Progenitor cell of endocrine pancreas (in vitro differentiated cells): ENCODE results near the gene GOLGA8S. TPM values are rescaled to one million over a fixed set of nuclear protein-coding genes. Genes with fewer than 3 reads are reported as not detected.
"Not testable (repeated sequence)": the region's sequence is repeated elsewhere in the genome, so short reads cannot be mapped to it uniquely, and the experiment has no call there.

ENCODE experiments used
- DNase-seq: peaks from one replicate; pipeline ENCODE4 v3.0.0; 2021; ENCODE audit warnings: low spot score; ENCODE audit not compliant: unreplicated experiment
- H3K27ac Mint-ChIP-seq: 2 replicates; pipeline ENCODE4 v1.8.0; 2021; ENCODE audit warnings: mild to moderate bottlenecking, moderate library complexity, mixed read lengths
- H3K27me3 Mint-ChIP-seq: 2 replicates; pipeline ENCODE4 v1.8.0; 2021; ENCODE audit warnings: mixed read lengths
- H3K36me3 Mint-ChIP-seq: 2 replicates; pipeline ENCODE4 v1.8.0; 2022; ENCODE audit warnings: mixed read lengths; ENCODE audit not compliant: insufficient read depth
- H3K4me1 Mint-ChIP-seq: 2 replicates; pipeline ENCODE4 v1.8.0; 2021; ENCODE audit warnings: low read depth, mixed read lengths
- H3K4me3 Mint-ChIP-seq: 2 replicates; pipeline ENCODE4 v1.8.0; 2021; ENCODE audit warnings: low read depth, mild to moderate bottlenecking, moderate library complexity, mixed read lengths
- H3K9me3 Mint-ChIP-seq: 2 replicates; pipeline ENCODE4 v1.8.0; 2021; ENCODE audit warnings: low read depth, mixed read lengths
- total RNA-seq: library from RNA; stranded (reverse); gene quantifications from 2 replicates; pipeline ENCODE4 v1.2.1, GENCODE V29; 2021
- TF ChIP-seq, protein P1 (sequence below): fragments of 200-600 bp; sonication (generic); IDR thresholded peaks from one replicate; pipeline ENCODE4 v1.5.0; 2021; ENCODE audit warnings: antibody characterized with exemption, mild to moderate bottlenecking; ENCODE audit not compliant: unreplicated experiment

GOLGA8S gene
- total RNA-seq, 1 donor from 2014 or later = 0.81 TPM

DNA sequence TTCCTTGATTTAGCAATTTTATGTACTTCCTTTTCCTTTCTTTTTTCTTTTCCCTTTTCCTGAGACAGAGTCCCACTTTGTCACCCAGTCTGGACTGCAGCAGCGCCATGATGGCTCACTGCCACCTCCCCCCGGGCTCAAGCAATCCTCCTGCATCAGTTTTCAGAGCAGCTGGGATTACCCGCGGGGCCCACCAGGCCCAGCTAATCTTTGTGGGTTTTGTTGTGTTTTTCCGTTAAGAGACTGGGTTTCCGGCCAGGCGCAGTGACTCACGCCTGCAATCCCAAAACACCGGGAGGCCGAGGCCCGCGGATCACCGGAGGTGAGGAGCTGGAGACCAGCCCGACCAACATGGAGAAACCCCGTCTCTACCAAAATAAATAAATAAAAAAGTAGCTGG, 17.7 kb downstream of the GOLGA8S start:
- TF ChIP-seq, protein P1, sequence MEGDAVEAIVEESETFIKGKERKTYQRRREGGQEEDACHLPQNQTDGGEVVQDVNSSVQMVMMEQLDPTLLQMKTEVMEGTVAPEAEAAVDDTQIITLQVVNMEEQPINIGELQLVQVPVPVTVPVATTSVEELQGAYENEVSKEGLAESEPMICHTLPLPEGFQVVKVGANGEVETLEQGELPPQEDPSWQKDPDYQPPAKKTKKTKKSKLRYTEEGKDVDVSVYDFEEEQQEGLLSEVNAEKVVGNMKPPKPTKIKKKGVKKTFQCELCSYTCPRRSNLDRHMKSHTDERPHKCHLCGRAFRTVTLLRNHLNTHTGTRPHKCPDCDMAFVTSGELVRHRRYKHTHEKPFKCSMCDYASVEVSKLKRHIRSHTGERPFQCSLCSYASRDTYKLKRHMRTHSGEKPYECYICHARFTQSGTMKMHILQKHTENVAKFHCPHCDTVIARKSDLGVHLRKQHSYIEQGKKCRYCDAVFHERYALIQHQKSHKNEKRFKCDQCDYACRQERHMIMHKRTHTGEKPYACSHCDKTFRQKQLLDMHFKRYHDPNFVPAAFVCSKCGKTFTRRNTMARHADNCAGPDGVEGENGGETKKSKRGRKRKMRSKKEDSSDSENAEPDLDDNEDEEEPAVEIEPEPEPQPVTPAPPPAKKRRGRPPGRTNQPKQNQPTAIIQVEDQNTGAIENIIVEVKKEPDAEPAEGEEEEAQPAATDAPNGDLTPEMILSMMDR = no peak
- DNase-seq = no peak
- Mint-ChIP-seq H3K36me3 (no peaks in the 10 kb centered on the region), H3K9me3 (peaks cover 8% of the 10 kb centered on the region), H3K4me1 (no peaks in the 10 kb centered on the region), H3K27me3 (no peaks in the 10 kb centered on the region), H3K27ac (no peak overlapping the region), H3K4me3 (no peak overlapping the region)

DNA sequence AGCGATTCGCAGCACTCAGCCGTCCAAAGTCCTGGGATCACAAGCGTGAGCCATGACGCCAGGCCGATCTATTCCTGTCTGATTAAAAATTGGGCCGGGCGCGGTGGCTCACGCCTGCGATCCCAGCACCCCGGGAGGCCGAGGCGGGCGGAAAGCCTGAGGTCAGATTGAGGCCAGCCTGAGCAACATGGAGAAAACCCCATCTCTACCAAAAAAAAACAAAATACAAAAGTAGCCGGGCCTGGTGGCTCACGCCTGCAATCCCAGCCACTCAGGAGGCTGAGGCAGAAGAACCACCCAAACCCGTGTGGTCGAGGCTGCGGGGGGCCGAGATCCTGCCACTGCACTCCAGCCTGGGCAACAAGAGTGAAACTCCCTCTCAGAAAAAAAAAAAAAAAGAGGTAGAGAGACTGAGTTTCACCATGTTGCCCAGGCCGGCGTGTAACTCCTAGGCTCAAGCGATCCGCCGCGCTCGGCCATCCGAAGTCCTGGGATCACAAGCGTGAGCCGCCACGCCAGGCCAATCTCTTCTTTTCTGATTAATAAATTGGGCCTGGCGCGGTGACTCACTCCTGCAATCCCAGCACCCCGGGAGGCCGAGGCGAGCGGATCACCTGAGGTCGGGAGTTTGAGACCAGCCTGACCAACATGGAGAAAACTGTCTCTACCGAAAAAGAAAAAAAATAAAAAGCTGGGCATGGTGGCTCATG, 18.5 kb downstream of the GOLGA8S start:
- H3K9me3 Mint-ChIP-seq, H3K36me3 Mint-ChIP-seq, H3K4me1 Mint-ChIP-seq, H3K4me3 Mint-ChIP-seq, DNase-seq, H3K27me3 Mint-ChIP-seq, H3K27ac Mint-ChIP-seq: not testable (repeated sequence)

DNA sequence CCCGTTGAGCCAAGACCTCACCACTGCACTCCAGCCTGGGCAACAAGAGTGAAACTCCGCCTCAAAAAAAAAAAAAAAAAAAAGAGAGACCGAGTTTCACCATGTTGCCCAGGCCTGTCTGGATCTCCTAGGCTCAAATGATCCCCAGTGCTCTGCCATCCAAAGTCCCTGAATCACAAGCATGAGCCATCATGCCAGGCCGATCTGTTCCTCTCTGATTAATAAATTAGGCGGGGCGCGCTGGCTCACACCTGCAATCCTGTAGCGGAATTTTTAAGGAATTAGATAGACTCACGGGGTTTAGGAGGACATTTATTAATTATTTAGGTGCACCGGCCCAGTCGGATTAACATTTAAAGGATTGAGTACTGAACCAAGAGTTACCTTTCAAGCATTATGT, 19.7 kb downstream of the GOLGA8S start:
- H3K9me3 Mint-ChIP-seq, H3K27me3 Mint-ChIP-seq, H3K4me1 Mint-ChIP-seq, DNase-seq, H3K36me3 Mint-ChIP-seq, H3K27ac Mint-ChIP-seq, H3K4me3 Mint-ChIP-seq: not testable (repeated sequence)

DNA sequence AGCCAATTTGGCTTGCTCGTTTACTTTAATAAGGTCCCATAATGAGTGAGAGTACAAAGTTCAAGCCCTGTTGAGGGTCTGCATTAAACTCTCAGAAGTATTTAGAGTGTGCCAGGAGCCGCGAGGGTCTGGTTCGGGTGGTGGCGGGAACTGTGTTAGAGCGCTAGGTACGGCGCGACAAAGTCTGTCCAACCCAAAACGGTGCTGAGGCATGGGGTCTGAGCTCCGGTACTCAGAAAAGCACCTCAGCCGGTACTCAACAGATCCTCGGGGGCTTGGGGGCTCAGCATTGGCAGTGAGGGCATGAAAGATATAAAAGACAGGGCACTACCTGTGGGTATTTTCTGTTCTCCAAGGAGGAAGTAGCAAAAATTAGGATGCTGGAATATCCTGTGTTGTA, 24.4 kb downstream of the GOLGA8S start:
- not testable (repeated sequence) for H3K9me3 Mint-ChIP-seq, H3K36me3 Mint-ChIP-seq, H3K27ac Mint-ChIP-seq, DNase-seq, H3K4me1 Mint-ChIP-seq, H3K4me3 Mint-ChIP-seq, H3K27me3 Mint-ChIP-seq

DNA sequence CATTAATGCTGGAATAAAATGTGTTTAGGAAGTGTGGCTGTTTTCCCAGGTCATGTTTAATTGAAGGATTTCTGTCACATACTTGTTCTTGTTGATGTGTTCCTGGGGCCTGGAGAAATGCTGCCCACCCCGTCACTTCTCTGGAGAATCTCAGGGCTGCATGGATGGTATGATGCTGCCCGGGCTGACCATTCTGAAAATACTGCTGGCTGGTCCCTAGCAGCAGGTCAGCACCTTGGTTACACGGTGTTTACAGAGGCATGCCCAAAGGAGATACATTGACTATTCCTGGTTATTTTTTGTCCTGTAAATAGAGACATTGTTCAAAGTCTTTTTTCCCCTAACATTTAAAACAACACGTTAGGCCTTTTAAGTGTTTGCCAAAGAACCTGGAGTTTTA, 26.2 kb downstream of the GOLGA8S start:
- H3K4me3 Mint-ChIP-seq, H3K27ac Mint-ChIP-seq, H3K36me3 Mint-ChIP-seq, DNase-seq, H3K4me1 Mint-ChIP-seq, H3K27me3 Mint-ChIP-seq: not testable (repeated sequence)
- H3K9me3 Mint-ChIP-seq = peaks cover 11% of the 10 kb centered on the region

DNA sequence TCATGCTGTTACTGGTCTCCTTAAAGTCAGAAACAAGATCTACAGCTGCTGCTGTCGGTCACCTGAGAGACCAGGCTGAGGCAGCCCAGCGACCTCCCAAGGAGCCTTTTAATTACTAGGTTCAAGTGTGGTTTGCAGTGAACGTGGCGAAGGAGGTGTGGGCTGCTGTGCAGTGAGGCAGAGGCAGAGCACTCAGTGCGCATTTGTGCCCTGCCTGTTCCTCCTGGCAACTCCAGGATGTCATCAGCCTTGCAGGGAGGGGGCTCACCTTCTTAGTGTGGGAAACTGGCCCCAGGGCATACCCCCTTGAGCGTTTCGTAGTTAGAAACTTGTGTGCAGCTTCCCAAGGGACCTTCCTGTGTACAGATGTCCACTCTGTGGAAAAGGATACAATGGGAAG, 26.6 kb downstream of the GOLGA8S start:
- peaks cover 10% of the 10 kb centered on the region for H3K9me3 Mint-ChIP-seq
- H3K27ac Mint-ChIP-seq, H3K4me3 Mint-ChIP-seq, H3K36me3 Mint-ChIP-seq, H3K4me1 Mint-ChIP-seq, DNase-seq, H3K27me3 Mint-ChIP-seq: not testable (repeated sequence)

DNA sequence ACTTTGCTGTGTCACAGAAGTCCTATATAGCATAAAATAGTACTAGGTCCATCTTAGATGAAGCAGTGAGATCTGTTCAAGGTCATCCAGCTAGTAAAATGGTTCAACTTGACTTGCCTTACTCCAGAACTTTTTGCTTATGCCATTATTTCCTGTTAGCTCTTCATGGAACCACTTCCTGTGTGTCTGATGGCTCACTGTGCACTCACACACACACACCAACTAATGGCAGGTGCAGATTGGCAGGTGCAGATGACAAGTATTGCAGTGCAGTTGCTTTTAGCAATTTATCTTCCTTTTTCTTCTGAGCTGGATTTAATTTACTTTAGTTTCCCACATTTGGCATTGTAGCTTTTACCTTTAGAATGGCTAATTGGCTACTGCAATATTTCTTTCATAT, 29.8 kb downstream of the GOLGA8S start:
- TF ChIP-seq, protein P1 = no peak
- no peaks in the 10 kb centered on the region for H3K27me3 Mint-ChIP-seq
- no peaks in the 10 kb centered on the region for H3K36me3 Mint-ChIP-seq
- H3K4me3 Mint-ChIP-seq = no peak overlapping the region
- DNase-seq = no peak
- peaks cover 7% of the 10 kb centered on the region for H3K9me3 Mint-ChIP-seq
- H3K27ac Mint-ChIP-seq = no peak overlapping the region
- no peaks in the 10 kb centered on the region for H3K4me1 Mint-ChIP-seq

DNA sequence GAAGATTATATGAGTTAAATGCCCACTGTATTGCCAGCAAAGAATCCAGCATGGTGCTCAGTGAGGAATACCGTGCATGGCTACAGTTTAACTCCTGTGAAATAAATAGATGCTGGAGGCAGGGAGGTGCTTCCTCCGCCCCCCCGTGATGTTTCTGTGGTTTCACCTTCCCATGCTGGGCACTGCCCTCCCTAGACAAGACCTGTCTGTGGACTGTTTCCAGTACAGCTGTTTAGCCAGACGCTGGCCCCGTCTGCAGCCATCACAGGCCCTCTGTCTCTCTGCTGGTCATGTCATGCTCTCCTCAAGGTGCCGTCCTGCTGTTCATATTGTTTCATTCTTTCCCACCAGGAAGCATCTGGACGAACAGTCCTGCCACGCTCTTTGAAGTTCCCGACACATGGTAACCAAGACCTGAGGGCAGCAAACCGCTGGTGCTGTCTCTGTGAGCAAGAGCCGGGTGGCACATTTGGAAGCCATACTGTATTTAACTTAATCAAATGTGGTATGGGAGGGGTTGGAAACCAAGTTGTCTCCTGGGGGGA, 31.4 kb downstream of the GOLGA8S start:
- H3K9me3 Mint-ChIP-seq = peaks cover 3% of the 10 kb centered on the region
- H3K4me3 Mint-ChIP-seq = no peak overlapping the region
- H3K27ac Mint-ChIP-seq = no peak overlapping the region
- H3K36me3 Mint-ChIP-seq = no peaks in the 10 kb centered on the region
- no peaks in the 10 kb centered on the region for H3K4me1 Mint-ChIP-seq
- no peaks in the 10 kb centered on the region for H3K27me3 Mint-ChIP-seq
- no peak for DNase-seq
- TF ChIP-seq, protein P1 = no peak
